Suppressor macrophage treated with lipopolysaccharide for 1 hour (primary cell): Measurements from ENCODE around the gene KLHDC2.
"Not testable (repeated sequence)": the region's sequence is repeated elsewhere in the genome, so short reads cannot be mapped to it uniquely, and the experiment has no call there.

ENCODE experiments used
- DNase-seq, 3 donors: peaks; one replicate each; pipeline ENCODE4 v3.0.0-alpha.2; 2020 to 2022

KLHDC2 gene

DNA sequence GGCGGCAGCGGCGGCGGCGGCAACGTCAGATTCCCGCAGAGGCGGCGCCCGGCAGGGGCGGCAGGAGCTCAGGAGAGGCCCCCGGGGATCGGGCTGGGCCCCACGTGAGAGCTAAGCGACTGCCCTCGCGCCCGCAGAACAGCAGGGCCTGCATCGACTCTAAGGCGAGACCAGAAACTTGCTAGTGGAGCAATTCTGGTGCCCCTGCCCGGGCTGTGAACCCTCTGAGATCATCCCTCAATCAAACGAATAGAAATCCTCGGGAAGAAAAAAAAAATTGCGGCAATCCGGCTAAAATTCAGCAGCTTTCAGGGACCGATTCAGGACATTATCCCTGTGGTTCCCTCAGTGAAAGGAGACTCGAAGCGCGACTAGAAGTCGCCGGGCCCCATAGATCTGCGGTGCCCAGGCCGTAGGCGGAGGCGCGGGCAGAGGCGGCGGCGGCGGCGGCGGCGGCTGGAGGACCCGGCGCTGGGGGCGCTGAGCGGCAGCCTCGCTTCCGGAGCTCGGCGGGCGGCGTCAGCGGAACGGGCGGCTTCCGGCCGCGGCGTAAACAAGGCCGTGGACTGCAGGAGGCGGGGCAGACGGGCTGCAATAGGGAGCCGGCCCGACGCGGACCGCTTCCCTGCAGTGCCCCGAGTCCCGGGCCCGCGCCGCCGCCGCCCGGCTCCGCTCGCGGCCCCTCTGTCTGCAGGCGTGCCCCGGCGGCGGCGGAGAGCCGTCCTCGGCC lies at the start of gene KLHDC2:
KLHDC2 (plus strand) TSS at position 583 of the 730 bp plus-strand sequence. CDS start 316 bp downstream, outside the sequence.
- peak; percentile 92 to 97 (median 96) for DNase-seq

- DNase-seq: no peak
Measured at GRCh38 chr14:49720744-49721143, 47.2 kb upstream of the KLHDC2 start.

DNA sequence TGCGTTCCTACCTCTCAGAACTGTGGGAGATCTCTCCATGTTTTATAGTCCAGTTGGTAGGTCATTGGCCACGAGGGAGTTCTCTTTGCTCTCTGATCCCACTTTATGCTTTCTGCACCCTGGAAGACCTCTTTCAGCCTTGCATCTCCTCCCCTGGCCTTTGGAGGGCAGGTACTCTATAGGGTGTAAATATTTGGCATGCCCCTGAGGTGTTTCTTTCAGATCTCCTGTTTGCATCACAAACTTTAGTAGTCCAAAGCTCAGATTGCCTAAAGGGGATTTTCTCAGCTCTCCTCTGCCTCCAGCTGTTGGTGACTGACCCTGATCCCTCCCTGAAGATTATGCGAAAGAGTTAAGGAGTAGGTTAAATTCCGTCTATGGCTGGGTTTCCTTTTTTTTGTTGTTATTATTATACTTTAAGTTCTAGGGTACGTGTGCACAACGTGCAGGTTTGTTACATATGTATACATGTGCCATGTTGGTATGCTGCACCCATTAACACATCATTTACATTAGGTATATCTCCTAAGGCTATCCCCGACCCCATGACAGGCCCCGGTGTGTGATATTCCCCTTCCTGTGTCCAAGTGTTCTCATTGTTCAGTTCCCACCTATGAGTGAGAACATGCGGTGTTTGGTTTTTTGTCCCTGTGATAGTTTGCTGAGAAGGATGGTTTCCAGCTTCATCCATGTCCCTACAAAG lies 46.1 kb upstream of the KLHDC2 start:
- DNase-seq: not testable (repeated sequence)

DNA sequence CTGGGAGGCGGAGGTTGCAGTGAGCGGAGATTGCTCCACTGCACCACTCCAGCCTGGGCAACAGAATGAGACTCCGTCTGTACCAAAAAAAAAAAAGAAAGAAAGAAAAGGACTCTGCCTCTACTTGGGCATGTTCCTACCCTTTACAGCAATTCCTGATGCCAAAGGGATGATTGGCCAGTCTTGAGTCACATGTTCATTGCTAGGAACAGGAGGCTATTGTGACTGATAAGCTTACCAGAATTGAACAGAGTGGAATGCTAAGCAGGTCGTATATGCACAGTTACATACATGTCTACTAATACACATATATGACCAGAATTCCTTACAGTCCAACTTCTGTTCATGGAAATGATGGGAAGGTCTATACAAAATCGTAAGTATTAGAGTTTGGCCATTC lies 40.8 kb upstream of the KLHDC2 start:
- no peak for DNase-seq

GRCh38 chr14:49732896-49733295 lies 35.1 kb upstream of the KLHDC2 start:
- DNase-seq: no peak

- no peak for DNase-seq
Measured at GRCh38 chr14:49733836-49734235, 34.1 kb upstream of the KLHDC2 start.

- DNase-seq: not testable (repeated sequence)
Measured at GRCh38 chr14:49735669-49736068, 32.3 kb upstream of the KLHDC2 start.

DNA sequence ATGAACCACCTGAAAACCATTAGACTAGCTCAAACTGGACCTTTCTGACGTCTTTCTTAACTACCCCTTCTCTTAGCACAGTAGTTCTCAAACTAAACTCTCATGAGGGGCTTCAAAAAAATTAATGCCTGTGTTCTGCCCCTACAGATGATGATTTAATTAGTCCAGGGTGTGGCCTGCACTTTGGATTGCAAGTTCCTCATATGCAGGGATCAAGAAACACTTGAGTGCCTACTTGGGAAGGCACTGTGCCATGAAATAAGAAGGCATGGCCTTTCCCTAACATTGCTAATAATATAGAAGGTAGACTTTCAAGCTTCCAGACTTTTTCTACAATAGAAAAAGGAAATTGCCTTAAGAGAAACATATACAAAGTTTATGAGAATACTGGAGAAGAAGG lies 22.8 kb upstream of the KLHDC2 start:
- DNase-seq: no peak

DNA sequence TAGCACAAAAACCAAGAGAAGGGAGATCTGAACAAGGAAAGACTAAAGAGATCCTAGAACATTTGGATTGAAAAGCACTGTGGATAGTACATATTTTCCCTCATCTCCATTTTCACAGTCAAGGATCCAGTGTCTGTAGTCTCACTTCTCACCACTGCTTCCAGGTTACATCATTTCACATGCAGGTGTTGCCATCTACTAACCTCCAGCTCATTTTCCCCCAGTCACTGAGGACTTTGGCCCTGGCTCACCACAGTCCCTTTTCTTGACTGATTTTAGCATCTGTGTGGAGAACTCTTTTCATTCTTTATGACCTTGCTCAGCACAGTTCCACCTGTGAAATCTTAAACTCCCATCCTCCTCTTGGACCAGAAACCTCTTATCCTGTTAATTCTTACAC lies 21.5 kb upstream of the KLHDC2 start:
- not testable (repeated sequence) for DNase-seq

- no peak for DNase-seq
Measured at GRCh38 chr14:49754570-49755097, 13.3 kb upstream of the KLHDC2 start.

DNA sequence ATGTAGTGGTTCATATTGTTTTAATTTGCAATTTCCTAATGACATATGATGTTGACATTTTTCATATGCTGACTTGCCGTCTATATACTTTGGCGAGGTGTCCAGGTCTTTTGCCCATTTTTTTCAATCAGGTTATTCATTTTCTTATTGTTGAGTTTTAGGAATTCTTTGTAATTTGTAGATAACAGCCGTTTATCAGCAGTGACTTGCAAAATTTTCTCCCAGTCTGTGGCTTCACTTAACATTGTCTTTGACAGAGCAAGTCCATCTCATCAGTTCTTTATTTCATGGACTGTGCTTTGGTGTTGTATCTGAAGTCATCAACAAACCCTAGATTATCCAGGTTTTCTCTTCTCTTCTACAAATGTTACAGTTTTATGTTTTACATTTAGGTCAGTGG lies 12.6 kb upstream of the KLHDC2 start:
- no peak for DNase-seq

GRCh38 chr14:49761839-49762551 lies 6.0 kb upstream of the KLHDC2 start:
- DNase-seq: no peak

DNA sequence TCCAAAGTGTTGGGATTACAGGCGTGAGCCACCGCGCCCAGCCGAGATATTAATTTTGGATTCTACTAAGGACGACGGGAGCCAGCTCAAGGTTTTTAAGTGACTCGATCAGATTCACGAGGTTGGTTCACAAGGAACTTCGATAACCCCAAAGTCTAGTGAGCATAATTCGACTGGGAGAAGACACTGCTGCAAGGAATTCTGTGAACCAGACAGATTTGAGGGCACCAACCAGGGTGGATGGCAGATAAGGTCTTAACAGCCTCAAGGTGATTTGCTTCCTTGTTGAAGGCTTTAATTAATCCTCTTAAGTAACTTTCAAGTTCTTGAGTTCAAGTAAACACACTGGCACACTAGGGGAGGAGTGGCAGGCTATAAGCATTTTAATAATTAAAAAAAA lies 1.1 kb upstream of the KLHDC2 start:
- peak in 1 of 3 donors; percentile 1 for DNase-seq

- DNase-seq: no peak
Measured at GRCh38 chr14:49767270-49767570, 733 bp upstream of the KLHDC2 start.

GRCh38 chr14:49768301-49769121 lies 558 bp downstream of the KLHDC2 start:
- peak; percentile 70 to 86 (median 82) for DNase-seq

DNA sequence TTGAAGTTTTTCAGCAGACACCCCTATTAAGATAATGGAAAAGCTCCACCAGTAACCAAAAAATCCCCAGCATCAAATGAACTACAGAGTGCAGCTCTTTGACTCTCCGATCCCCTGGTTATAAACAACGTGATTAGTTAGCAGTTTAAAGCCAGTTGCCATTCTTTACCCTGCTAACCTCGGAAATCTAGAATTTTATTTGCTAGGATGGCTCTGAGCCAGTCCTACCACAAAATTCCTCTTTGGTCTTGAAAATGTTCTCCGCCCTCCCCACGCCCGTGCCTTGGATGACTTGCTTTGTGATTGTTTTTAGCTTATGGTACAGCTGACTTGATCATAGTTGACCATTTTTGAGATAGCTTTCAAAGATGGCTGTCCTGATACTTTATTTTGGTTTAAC lies 1.2 kb downstream of the KLHDC2 start:
- DNase-seq: peak in 1 of 3 donors; percentile 3

DNA sequence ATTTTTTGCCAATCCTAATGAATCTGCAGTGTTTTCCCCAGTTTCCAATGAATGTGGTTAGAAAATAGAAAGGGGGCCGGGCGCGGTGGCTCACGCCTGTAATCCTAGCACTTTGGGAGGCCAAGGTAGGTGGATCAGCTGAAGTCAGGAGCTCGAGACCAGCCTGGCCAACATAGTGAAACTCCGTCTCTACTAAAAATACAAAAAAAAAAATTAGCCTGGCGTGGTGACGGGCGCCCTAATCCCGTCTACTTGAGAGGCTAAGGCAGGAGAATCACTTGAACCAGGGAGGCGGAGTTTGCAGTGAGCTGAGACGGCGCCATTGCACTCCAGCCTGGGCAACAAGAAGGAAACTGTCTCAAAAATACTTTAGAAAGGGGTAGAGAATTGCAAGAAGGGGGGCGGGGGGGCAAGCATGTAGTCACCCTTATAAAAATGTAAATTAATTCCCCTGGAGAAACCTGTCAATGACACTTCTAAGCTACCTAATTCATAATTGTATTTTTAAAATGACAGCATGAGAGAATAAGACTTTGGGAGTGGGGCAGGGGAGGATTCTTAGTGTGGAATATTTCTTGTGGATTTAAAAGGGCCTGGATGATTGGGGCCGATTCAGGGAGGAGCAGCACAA lies 1.7 kb downstream of the KLHDC2 start:
- no peak for DNase-seq

DNA sequence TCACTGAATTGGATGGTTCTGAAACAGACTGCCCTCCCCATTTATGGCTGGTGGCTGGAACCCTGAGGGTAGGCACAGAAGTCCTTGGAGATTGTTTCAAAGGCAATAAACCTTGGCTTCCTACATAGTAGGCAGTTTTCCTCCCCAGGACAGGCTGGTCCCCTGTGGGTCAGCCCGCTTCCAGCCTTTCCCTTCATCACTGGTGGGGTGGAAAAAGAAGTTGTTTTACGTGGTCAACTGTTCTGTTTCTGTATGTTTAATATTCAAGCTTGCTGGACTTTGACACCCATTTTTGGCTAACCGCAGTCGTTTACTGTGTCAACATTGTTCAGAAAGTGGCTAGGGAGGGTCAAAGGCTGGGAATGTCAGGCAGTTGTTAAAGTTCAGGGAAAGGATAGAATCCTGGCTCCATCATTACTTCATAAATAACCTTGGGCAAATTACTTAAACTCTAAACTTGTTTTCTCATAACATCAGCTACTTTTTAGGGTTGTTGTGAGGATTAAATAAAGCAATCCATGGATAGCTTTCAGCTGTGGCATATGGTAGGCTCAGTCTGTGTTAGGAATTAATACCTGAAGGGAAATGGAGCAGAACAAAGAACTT lies 2.4 kb downstream of the KLHDC2 start:
- no peak for DNase-seq

DNA sequence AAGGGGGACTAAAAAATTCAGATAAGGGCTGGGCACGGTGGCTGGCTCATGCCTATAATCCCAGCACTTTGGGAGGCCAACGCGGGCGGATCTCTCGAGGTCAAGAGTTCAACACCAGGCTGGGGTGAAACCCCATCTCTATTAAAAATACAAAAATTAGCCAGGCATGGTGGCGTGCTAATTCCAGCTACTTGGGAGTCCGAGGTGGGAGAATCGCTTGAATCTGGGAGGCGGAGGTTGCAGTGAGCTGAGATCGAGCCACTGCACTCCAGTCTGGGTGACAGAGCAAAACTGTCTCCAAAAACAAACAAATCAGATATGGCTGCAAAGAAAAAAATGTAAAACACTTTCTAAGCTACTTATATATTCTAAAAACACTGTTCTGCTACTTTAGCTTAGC lies 3.7 kb downstream of the KLHDC2 start:
- DNase-seq: not testable (repeated sequence)

GRCh38 chr14:49774106-49774505 lies 6.2 kb downstream of the KLHDC2 start:
- DNase-seq: no peak

DNA sequence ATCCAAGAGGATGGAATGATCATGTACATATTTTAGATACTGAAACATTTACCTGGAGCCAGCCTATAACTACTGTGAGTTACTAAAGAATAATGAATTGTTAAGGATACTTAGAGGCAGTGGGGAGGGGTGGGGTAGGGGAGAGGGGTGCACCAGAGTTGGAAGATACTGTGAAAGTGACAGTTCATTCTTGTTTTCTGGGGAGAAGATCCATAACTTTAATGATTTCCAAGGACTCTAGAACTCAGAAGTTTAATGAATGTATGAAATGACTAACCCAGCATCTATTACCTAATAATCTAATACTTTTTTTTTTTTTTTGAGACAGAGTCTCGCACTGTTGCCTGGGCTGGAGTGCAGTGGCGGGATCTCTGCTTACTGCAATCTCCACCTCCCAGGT lies 10.5 kb downstream of the KLHDC2 start:
- no peak for DNase-seq

DNA sequence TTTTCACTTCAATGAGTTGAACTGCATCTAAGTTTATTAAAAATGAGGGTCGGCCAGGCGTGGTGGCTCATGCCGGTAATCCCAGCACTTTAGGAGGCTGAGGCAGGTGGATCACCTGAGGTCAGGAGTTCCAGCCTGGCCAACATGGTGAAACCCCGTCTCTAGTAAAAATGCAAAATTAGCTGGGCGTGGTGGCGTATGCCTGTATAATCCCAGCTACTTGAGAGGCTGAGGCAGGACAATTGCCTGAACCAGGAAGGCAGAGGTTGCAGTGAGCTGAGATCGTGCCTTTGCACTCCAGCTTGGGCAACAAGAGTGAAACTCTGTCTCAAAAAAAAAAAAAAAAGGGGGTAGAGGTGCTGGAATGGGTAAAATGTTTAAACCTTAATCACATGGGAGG lies 13.1 kb downstream of the KLHDC2 start:
- DNase-seq: not testable (repeated sequence)
